ENCODE results near the gene PEX26. TPM values are rescaled to one million over a fixed set of nuclear protein-coding genes. Genes with fewer than 3 reads are reported as not detected.

PEX26 gene
- total RNA-seq, 1 experiment from 2014 or later = 46.1 TPM

- peaks cover 27% of the 10 kb centered on the region for H3K27me3 Mint-ChIP-seq (ENCODE audit: unreplicated experiment)
These were observed 31.8 kb downstream of the PEX26 start for GRCh38 chr22:18109410-18110193.

GRCh38 chr22:18110194-18110953, 32.6 kb downstream of the PEX26 start, which contains the start of gene TUBA8:
TSS of gene TUBA8 (plus strand) at chr22:18110809. CDS start at chr22:18110866, 57 bp downstream.
- BruUV-seq (replicated peaks) = no TSS peak
- Mint-ChIP-seq H3K27me3 (ENCODE audit: unreplicated experiment) (peaks cover 27% of the 10 kb centered on the region), H3K27ac (ENCODE audit: unreplicated experiment) (peak within 1 kb of the TSS; percentile 10), H3K9me3 (ENCODE audit: low read depth, unreplicated experiment) (peaks cover 3% of the 10 kb centered on the region), H3K4me3 (ENCODE audit: low read depth, unreplicated experiment) (peak within 1 kb of the TSS; percentile 78), H3K4me1 (ENCODE audit: low read depth, unreplicated experiment) (peaks cover 19% of the 10 kb centered on the region), H3K36me3 (ENCODE audit: insufficient read depth, unreplicated experiment) (peaks cover 11% of the 10 kb centered on the region)
- CTCF ChIA-PET = interaction anchor here (0.7 kb wide), 1 partner anchor 20 kb away, joined by 4 read pairs; no protein-coding TSS in a partner anchor
- DNase-seq = peak; percentile 41
- intact Hi-C loops (cut with micrococcal nuclease; ENCODE audit: unreplicated experiment) = no loop called here
- TF ChIP-seq CTCF (IDR thresholded peaks at IDR 0.05; ENCODE audit: unreplicated experiment) = no peak

More at GRCh38 chr22:18109410-18110193, 31.8 kb downstream of the PEX26 start:
- TF ChIP-seq CTCF (IDR thresholded peaks at IDR 0.05; ENCODE audit: unreplicated experiment) = no peak
- H3K27ac Mint-ChIP-seq (ENCODE audit: unreplicated experiment) = peak overlapping the region; percentile 10
- intact Hi-C loops (cut with micrococcal nuclease; ENCODE audit: unreplicated experiment) = no loop called here
- BruUV-seq (replicated peaks) = no TSS peak
- DNase-seq = no peak
- H3K36me3 Mint-ChIP-seq (ENCODE audit: insufficient read depth, unreplicated experiment) = peaks cover 16% of the 10 kb centered on the region
- H3K4me1 Mint-ChIP-seq (ENCODE audit: low read depth, unreplicated experiment) = peaks cover 19% of the 10 kb centered on the region
- peaks cover 3% of the 10 kb centered on the region for H3K9me3 Mint-ChIP-seq (ENCODE audit: low read depth, unreplicated experiment)
- peak overlapping the region; percentile 78 for H3K4me3 Mint-ChIP-seq (ENCODE audit: low read depth, unreplicated experiment)
- CTCF ChIA-PET = interaction anchor here (0.7 kb wide), 1 partner anchor 21 kb away, joined by 4 read pairs; no protein-coding TSS in a partner anchor

GRCh38 chr22:18110954-18111758, 33.4 kb downstream of the PEX26 start:
- Mint-ChIP-seq H3K27ac (ENCODE audit: unreplicated experiment) (no peak overlapping the region), H3K27me3 (ENCODE audit: unreplicated experiment) (peaks cover 27% of the 10 kb centered on the region), H3K9me3 (ENCODE audit: low read depth, unreplicated experiment) (no peaks in the 10 kb centered on the region), H3K4me1 (ENCODE audit: low read depth, unreplicated experiment) (peaks cover 19% of the 10 kb centered on the region), H3K36me3 (ENCODE audit: insufficient read depth, unreplicated experiment) (peaks cover 11% of the 10 kb centered on the region), H3K4me3 (ENCODE audit: low read depth, unreplicated experiment) (peak overlapping the region; percentile 78)
- intact Hi-C loops (cut with micrococcal nuclease; ENCODE audit: unreplicated experiment) = no loop called here
- CTCF ChIA-PET = no interaction called here
- no peak for TF ChIP-seq CTCF (IDR thresholded peaks at IDR 0.05; ENCODE audit: unreplicated experiment)
- no TSS peak for BruUV-seq (replicated peaks)
- no peak for DNase-seq

GRCh38 chr22:18111759-18112330, 34.1 kb downstream of the PEX26 start:
- Mint-ChIP-seq H3K4me1 (ENCODE audit: low read depth, unreplicated experiment) (peaks cover 19% of the 10 kb centered on the region), H3K36me3 (ENCODE audit: insufficient read depth, unreplicated experiment) (peaks cover 11% of the 10 kb centered on the region), H3K9me3 (ENCODE audit: low read depth, unreplicated experiment) (no peaks in the 10 kb centered on the region), H3K4me3 (ENCODE audit: low read depth, unreplicated experiment) (no peak overlapping the region), H3K27ac (ENCODE audit: unreplicated experiment) (no peak overlapping the region), H3K27me3 (ENCODE audit: unreplicated experiment) (peaks cover 27% of the 10 kb centered on the region)
- CTCF ChIA-PET = no interaction called here
- no TSS peak for BruUV-seq (replicated peaks)
- DNase-seq = no peak
- no peak for TF ChIP-seq CTCF (IDR thresholded peaks at IDR 0.05; ENCODE audit: unreplicated experiment)
- intact Hi-C loops (cut with micrococcal nuclease; ENCODE audit: unreplicated experiment) = no loop called here

Measured in Calu3 (cell line).